RKO (cell line): Measurements from ENCODE around the gene SLC16A12.
"Not testable (repeated sequence)": the region's sequence is repeated elsewhere in the genome, so short reads cannot be mapped to it uniquely, and the experiment has no call there.

Experiments
- DNase-seq: peaks from one replicate; pipeline ENCODE4 v3.0.0-alpha.2; 2016; ENCODE audit warnings: low spot score

SLC16A12 gene

DNA sequence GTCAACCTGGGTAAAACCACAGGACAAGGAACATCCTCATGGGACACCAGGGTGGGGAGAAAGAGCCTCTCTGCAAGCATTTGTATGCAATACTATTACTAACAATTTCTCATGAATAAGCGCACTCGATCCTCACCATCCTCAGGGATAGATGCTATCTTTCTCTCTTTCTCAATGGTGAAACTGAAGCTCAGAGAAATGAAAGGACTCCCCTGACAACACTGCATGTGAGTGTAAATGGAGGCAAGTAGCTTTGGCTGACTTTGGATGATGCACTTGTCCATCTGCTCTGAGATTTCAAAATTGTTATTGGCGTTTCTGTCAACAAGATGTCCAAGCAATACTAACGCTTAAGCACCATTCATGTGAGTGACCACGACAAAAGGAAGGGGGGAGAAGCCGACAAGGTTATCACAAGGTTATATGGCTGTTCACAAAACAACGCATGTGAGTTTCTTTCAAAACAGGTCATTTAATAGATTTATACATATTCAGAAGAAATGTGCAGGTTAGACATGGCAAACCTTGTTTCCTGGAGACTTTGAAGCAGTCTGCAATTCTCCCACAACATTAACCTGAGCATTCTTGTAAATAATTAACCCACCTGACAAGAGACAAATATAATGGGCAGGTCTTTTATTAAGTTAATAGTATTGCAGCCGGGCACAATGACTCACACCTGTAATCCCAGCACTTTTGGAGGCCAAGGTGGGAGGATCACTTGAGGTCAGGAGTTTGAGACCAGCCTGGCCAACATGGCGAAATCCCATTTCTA lies 67.0 kb downstream of the SLC16A12 start:
- no peak for DNase-seq

DNA sequence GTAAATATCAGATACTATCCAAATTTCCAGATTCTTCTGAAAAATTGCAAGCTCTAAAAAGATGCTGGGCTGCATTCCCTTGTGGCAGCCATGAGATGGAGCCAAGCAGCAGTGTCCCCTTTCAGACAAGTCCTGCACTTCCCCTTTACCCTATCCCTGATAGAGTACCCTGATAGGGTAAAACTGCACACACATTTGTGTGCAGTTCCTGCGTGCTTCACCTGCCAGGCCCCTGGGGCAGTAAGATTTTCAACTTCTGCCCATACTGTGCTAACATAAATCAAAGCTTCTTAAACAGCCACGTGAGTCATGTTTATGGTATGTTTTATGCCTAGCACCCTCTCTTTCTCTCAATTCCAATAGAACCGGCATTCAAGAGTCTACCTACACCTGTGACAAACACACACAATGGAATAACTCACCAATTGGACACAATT lies 68.8 kb downstream of the SLC16A12 start:
- DNase-seq: peak; percentile 25

DNA sequence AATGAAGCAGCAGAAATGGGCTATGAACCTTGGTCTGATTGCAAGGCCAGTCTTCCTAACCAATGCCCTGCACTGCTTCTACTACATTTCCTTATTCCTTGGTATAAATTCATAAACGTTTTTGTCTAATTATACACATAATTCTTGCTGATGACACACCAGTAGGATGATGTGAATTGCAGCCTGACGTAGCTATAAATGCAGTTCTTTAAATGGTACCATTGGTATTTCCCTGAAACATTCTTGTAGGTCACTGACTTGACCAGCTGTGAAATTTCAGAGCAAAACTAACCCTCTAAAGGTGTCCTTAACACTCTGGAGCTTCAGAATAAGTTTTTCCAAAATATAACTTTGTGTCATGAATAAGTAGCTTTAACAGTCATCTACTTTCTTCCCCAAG lies 70.2 kb downstream of the SLC16A12 start:
- DNase-seq: no peak

DNA sequence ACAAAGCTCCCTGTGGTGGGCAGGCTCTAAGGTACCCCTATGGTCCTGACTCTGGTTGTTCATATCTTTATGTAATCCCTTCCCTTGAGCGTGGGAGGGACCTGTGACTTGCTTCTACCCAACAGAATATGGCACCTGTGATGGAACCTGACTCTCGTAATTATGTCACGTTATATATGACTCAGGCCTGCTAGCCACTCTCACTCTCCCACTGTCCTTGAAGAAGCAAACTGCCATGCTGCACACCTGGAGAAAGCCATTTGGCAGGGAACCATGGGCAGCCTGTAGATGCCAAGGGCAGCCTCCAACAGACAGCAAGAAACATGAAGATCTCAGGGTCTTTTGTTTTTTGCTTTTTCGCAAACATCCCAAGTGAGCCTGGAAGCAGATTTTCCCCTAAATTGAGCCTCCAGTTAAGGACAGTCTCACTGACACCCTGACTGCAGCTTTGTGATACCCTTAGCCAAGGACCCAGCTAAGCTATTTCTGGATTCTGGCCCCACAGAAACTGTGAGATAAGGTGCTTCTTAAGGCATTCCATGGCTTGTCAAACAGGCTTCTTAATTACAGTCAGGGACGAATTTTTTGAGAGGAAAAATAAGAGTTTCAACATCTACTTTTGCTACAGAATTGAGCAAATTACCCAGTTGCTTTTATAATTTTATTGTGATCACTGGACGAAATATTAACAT lies 71.4 kb downstream of the SLC16A12 start:
- DNase-seq: no peak

DNA sequence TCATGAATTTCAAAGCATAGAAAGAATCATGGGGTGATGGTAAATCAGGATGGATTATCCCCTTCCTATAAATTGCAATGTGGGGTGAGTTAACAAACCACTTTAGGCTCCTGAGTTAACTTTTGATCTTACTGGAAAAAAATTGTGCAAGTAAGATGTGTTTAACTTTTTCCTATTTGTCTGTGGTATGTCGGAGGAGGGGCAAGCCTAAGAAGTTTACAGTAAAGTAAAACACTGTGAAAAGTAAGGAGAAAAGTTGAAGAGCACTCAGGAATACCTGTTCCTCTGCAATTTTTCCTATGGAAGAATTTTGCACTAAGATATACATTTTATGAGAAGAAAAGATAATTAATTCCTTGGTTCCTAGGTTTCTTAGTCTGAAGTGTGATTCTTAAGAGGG lies 76.6 kb downstream of the SLC16A12 start:
- no peak for DNase-seq

DNA sequence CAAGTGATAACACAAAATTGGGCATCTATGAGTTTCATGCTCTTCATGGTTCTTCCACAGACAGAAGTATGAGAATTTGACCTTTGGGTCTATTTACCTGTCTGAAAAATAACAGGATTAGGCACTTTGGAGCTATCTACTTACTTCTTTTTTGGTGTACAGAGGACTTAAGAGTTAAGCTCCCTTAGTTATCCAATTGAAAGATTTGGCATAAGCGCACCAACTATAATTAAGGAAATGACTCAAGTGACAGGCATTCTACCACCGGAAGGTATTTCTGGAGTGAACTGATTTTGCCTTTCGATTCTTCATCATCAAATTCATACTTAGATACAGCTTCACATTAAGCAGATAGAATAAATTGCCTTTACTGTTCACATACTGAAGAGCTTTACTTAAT lies 77.1 kb downstream of the SLC16A12 start:
- DNase-seq: peak; percentile 60

DNA sequence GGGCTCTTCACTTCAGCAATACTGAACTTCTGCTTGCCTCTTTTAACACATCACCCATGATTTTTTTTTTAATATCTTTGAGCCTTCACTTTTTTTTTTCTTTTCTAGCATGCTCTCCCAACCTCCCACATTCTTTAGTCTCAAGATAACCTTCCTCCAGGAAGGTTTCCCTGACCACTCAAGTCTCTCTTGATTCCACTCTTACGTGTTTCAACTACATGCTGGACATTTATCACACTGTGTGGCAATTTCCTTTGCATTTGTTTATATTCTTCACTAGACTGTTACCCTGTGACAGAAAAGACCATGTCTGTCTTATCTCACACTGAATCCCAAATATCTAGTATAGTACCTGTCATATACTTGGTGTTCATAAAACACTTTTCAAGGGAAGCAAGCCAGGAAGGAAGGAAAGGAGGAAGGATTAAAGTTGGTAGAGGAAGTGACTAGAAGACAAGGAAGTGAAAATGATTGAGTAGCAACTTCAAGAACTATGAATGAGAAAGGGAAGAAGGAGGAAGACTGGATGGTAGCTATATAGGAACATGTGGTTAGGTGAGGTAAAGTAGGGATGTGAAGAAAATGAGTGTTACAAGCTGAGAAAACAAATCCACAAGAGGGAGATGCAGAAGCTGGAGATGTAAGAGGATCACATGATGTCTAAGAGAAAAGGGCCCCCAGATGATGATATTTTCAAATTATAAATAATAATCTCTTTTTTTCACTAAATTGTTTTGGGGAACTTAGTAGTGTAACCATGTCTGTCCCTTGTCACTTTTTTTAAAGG lies 80.6 kb downstream of the SLC16A12 start:
- no peak for DNase-seq

DNA sequence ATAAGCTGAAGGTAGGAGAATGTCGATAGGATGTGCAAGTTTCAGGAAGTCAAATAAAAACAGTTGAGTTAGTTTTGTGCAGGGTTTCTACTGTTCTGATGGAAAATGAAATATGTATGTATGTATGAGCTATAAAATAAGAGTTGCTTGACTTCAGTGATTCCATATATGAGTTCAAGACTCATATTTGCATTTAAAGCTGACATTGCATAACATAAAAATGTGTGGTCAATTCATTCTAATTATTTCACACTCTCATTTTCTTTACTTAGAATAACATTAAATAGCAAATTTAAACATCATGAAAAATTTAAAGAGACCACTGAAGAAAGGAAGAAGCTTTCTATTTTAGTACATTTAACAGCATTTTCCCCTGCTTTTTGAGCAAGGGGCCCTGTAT lies 83.2 kb downstream of the SLC16A12 start:
- no peak for DNase-seq

DNA sequence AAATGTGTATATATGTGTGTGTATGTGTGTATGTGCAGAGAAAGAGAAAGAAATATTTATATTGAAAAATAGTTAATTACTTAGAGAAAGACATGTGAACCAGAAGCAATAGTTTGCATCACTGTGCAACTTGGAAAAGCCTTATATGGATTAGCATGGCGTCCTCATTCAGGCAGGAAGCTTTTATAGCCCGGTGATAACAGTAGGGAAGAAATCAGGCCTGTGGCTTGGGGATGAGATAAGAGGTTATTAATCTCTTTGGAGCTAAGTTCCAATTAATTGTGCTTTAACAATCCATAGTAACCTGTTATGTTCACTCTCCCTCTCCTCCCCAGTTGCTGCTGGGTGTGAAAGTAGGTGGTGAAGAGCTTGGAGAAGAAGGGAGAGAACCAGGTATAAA lies 84.5 kb downstream of the SLC16A12 start:
- no peak for DNase-seq

DNA sequence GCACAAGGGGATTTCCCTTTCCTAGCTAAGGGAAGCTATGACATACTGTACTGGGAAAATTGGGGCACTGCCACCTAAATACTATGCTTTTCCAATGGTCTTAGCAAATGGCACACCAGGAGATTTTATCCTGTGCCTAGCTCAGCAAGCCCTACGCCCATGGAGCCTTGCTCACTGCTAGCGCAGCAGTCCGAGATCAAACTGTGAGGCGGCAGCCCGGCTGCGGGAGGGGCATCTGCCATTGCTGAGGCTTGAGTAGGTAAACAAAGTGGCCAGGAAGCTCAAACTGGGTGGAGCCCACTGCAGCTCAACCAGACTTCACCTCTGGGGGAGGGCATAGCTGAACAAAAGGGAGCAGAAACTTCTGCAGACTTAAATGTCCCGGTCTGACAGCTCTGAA lies 90.6 kb downstream of the SLC16A12 start:
- not testable (repeated sequence) for DNase-seq

DNA sequence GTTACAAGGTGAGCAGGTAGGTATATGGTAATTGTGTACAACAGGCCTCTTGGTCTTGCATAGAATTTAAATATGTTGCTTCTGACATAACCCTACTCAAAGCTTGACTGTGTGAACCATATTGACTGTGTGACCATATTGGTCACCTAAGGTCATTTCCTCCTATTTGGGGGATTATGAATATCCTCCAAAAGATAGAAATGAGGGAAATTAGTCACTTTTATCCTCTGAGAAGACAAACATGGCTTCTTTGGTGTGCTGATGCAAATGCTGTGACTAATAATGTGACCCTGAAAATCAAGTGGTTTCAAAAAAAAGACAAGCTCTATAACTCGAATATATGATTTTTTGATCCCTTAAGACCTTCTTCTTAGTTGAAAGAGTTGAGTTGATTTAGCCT lies 93.1 kb downstream of the SLC16A12 start:
- DNase-seq: no peak

DNA sequence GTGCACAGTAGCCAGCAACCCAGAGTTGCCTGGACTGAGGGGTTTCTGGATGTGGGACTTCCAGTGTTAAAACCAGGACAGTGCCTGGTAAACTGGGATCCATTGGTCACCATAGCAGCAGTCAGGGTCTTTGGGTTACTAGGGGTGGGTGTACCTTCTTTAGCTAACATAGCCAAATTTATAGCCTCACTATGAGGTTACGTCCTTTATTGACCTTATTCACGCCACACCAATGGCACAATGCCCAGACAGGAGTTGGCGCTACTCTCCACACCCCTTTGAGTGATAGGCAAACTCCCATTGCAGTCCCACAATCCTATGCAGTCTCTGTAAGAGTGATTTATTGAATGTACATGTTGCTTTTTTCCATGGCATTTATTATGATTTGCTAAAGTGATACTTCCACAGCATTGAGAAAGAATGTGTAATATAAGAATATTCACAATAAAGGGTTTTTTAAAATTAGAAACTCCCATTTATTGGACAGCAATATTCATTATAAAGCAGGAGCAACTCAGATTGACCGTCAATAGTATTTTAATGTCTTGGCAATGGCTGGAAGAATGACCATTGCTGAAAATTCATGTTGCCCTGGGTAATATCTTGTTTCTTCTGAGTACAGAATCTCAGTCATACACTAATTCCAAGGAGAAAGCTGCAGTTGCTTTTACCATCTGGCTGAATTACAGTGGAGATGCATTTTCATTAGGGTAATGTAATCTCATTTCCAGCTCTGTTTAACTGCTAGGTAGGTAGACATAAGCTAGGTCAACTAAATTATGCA lies 95.0 kb downstream of the SLC16A12 start:
- no peak for DNase-seq

DNA sequence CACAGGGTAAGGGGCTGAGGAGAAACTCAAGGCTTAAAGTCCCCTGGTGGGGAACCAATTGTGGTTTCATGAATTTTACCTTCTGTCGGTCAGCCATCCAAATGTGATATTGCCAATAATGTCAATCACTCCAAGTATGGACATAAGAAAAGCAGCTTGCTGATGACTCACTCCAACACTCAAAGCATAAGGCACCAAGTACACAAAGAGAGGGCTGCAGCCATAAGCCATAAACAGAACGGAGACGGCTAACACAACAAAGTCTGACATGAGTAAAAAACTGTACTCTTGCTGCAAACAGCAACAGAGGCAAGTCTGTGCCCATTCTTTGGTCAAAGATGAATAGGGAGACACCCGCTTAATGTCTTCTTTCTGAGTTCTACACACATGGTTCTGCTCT lies 96.9 kb downstream of the SLC16A12 start:
- DNase-seq: no peak

DNA sequence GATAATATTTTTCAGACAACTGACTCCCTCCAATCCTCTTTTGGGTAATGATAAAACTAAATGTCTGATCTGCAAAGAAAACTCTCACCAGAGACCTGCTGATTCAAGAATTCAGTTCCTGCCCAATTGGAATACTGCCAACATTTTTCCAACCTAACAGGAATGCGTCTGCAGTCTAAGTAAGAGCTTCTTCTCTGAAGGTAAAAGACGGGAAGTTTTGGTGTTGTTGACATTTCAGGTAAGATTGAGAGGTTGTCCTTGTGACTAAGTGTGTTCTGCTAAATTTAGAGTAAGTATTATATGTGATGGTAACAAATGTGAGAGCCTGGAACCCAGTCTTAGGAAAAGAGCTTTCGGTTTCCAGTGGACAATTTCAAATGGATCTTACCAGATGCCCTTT lies 103.4 kb downstream of the SLC16A12 start:
- DNase-seq: no peak

DNA sequence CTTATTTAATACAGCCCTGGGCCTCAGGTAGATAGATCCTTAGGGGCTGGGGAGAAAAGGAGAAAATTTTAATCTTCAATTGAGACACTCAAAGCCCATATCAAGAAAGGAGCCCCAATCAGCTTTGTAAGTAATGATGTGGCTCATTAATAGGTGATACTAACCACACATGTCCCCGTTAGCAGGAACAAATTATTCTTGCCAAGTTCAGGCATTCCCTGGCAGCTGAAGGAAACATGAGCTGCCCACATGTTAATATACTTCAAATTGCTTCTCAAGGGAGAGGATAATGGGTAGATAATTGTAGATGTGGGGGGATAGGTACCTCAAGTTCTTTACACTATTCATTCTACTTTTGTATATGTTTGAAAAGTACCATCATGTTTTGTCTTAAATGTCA lies 106.5 kb downstream of the SLC16A12 start:
- DNase-seq: no peak

DNA sequence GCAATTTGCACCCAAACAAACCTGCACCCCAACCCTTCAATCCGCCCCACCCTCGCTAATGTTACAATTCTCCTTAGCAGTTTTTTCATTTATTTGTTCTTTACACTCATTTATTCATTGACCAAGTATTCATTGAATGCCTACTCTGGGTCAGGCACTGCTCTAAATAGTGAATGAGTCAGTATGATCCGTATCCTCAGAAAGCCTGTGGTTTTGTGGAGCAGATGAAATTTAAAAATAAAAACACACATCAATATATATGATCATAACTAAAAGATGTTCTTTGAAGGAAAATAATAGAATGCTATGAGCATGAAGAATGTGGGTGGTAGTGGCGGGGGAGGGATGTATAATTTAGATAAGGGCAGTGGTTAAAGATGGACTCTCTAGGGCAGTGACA lies 107.8 kb downstream of the SLC16A12 start:
- DNase-seq: no peak

DNA sequence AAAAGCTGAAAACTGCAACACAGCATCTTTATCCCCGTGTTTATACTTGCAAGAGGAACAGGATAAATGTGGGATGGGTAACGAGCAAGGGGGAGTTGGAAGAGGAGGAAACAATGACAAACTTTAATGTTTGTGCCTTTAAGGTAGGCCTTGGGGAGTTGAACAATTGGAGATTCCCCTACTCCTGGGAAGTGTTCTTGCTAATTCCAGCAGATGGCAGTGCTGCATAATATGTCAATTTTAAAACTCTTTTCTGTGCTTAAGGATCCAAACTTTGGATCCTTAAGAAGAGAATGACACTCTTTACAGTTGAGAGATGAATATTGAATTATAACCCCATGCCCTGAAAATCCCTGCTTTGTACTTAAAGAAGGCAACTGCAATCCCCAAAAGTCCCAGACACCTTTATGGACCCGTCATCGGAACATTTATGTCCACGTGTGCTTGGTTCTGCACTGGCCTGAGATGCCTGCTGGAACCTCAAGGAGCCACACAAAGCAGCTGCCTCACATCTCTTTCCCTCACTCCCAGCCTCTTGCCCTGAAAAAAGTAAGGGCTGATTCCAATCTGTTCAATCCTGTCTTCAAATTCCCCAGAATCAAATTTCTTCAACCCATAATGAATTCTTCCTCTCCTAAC lies 109.0 kb downstream of the SLC16A12 start:
- DNase-seq: peak; percentile 68

DNA sequence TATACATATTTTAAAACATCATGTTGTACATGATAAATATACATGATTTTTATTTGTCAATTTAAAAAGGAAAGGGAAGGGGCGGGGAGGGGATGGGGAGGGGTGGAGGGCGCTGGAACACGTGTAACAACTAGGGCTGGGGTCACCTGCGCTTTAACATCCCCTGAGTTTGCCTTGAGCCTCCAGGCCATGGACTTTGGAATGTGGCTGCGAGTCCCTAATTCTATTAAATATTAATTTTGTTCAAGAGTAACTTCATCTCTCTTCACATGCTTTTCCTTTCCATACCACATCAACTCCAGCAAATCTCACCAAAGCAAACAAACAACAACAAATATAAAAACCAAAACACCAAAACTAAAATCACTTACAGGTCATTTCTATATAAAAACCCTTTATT lies 110.4 kb downstream of the SLC16A12 start:
- no peak for DNase-seq

DNA sequence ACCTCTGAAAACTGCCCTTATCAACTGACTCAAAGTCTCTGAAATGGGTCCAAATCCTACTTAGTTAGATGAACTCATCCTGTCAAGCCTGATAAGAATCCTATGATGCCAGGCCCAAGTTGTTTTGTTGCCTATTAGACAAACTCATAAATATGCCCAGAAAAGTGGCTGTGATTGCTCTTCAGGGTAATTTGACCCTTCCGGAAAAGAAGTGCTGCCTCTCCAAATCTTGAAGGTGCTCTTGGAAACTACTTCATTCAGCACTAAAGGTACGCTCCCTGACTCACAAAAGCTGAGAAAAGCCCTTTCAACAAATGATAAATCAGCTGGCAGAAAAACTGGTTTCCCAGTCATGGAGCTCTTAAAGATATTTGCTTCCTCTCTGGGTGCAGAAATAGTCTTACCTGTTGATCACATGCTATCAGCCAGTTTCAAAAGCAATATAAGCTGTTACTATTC lies 114.3 kb downstream of the SLC16A12 start:
- DNase-seq: no peak

DNA sequence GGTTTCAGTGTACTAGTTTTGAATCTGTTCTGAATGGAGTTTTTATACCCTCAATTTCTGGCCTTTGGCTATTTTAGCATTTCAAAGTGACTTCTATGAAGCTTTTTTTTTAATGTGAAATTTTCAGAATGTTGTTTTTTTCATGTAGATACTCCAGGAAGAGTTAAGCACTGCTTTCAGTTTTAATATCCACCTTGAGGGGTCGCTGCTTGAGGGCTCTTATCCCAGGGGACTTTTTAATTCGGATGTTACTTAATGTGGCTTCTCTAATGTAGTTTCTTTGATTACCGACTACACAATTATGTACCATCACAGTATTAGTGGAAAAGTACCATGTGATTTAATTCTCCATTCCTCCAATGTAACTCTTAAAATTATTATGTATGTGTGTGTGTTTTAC lies 115.8 kb downstream of the SLC16A12 start:
- DNase-seq: no peak

DNA sequence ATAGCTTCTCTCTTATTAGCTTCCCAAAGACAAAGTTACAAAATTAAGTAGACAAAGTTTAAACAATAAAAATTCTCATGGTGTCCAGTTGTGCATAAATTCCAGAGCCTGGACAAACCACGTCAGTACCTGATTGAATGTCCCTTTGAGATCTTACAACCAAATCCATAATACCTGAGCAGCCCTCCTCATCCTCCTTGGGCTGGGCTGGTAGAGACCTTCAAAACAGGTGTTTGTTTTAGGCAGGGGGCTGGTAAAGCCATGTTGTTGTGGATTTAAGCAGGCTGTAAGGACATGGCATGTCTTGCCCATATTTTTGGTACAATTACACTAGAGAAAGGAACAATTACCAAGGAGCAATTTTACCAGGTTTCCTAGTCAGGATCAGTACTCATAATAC lies 118.9 kb downstream of the SLC16A12 start:
- DNase-seq: no peak
